PC-3 (cell line): ENCODE measurements around the gene RGS12. TPM values are rescaled to one million over a fixed set of nuclear protein-coding genes. Genes with fewer than 3 reads are reported as not detected.

Experiments used
- ATAC-seq: fragments of 200-7000 bp; cut with Tn5 transposase; 2 replicates; pipeline ENCODE4 v1.9.1; 2020; ENCODE audit warnings: mild to moderate bottlenecking, moderate library complexity
- BruUV-seq: library from RNA; stranded (reverse); fragments of 400-500 nt; replicated peaks from 2 replicates; lab custom pipeline; 2021; lab: Mats Ljungman, UMichigan
- CTCF ChIA-PET: fragments of 300-600 bp; sonication (Branson Sonifier 250); formaldehyde crosslinking; loops from one replicate; lab custom pipeline; 2022; ENCODE audit warnings: antibody characterized with exemption; lab: Charles Lee
- POLR2A ChIA-PET: fragments of 300-600 bp; sonication (Branson Sonifier 250); formaldehyde crosslinking; loops from one replicate; lab custom pipeline; 2022; ENCODE audit warnings: antibody characterized with exemption; ENCODE audit not compliant: unreplicated experiment; lab: Charles Lee
- DNase-seq: peaks from one replicate; pipeline ENCODE4 v3.0.0-alpha.2; 2015
- H2AFZ ChIP-seq: fragments of 300-600 bp; sonication (generic); 2 replicates; pipeline ENCODE4 v1.6.0; 2016; ENCODE audit warnings: antibody characterized with exemption, low read length
- H3F3A ChIP-seq: fragments of 300-600 bp; sonication (generic); one replicate; pipeline ENCODE4 v1.6.0; 2017; ENCODE audit warnings: antibody characterized with exemption, low read length, control low read depth, mild to moderate bottlenecking; ENCODE audit not compliant: unreplicated experiment
- H3K27ac ChIP-seq: fragments of 300-600 bp; sonication (generic); 2 replicates; pipeline ENCODE4 v1.5.1; 2016; ENCODE audit warnings: mild to moderate bottlenecking, low read length
- H3K27me3 ChIP-seq: fragments of 300-600 bp; sonication (generic); 2 replicates; pipeline ENCODE4 v1.6.1; 2016; ENCODE audit warnings: low read length, mixed read lengths
- H3K36me3 ChIP-seq: fragments of 300-600 bp; sonication (generic); 2 replicates; pipeline ENCODE4 v1.6.1; 2016; ENCODE audit warnings: low read depth, mixed run types, low read length, mixed read lengths
- H3K4me1 ChIP-seq: fragments of 300-600 bp; sonication (generic); 2 replicates; pipeline ENCODE4 v1.5.1; 2016; ENCODE audit warnings: low read length; ENCODE audit not compliant: insufficient read depth
- H3K4me2 ChIP-seq: fragments of 300-600 bp; sonication (generic); 2 replicates; pipeline ENCODE4 v1.6.0; 2016; ENCODE audit warnings: low read length
- H3K4me3 ChIP-seq: fragments of 300-600 bp; sonication (generic); 2 replicates; pipeline ENCODE4 v1.5.1; 2016; ENCODE audit warnings: mild to moderate bottlenecking, low read length, mixed read lengths
- H3K79me2 ChIP-seq: fragments of 300-600 bp; sonication (generic); 2 replicates; pipeline ENCODE4 v1.6.1; 2017; ENCODE audit warnings: low read length, mixed read lengths
- H3K9ac ChIP-seq: fragments of 300-600 bp; sonication (generic); 2 replicates; pipeline ENCODE4 v1.6.0; 2016; ENCODE audit warnings: mild to moderate bottlenecking, low read length
- H3K9me2 ChIP-seq: fragments of 300-600 bp; sonication (generic); replicated peaks from 2 replicates; pipeline ENCODE4 v1.6.1; 2016; ENCODE audit warnings: mixed run types, low read length, mixed read lengths
- H3K9me3 ChIP-seq: fragments of 300-600 bp; sonication (generic); 2 replicates; pipeline ENCODE4 v1.6.1; 2016; ENCODE audit warnings: low read length, mixed read lengths
- H4K20me1 ChIP-seq: fragments of 300-600 bp; sonication (generic); 2 replicates; pipeline ENCODE4 v1.6.1; 2016; ENCODE audit warnings: low read length, mixed read lengths
- EZH2 ChIP-seq: fragments of 300-600 bp; sonication (generic); IDR thresholded peaks from one replicate; pipeline ENCODE4 v1.6.1; 2017; ENCODE audit warnings: antibody characterized with exemption, mild to moderate bottlenecking, low read length; ENCODE audit not compliant: unreplicated experiment
- EZH2phosphoT487 ChIP-seq: fragments of 300-600 bp; sonication (generic); IDR thresholded peaks from 2 replicates; pipeline ENCODE4 v1.6.1; 2018; ENCODE audit warnings: mild to moderate bottlenecking, antibody characterized with exemption, low read length, borderline replicate concordance
- intact Hi-C: fragments of 100-400 bp; cut with micrococcal nuclease; formaldehyde crosslinking; loops from 2 replicates; pipeline ENCODE4 v1.9.0; 2023
- total RNA-seq: library from RNA; depleted of rRNA; stranded (reverse); fragments of >200 nt; gene quantifications from 2 replicates; pipeline ENCODE4 v1.2.3, GENCODE V29; 2014
- TF ChIP-seq, protein P1 (sequence below): fragments of 300-600 bp; sonication (generic); conservative IDR thresholded peaks from 2 replicates; pipeline ENCODE4 v1.5.1; 2017; ENCODE audit warnings: antibody characterized with exemption, low read depth, mild to moderate bottlenecking, low read length

The RGS12 gene
- total RNA-seq, 1 experiment from 2014 or later = 10.3 TPM

DNA sequence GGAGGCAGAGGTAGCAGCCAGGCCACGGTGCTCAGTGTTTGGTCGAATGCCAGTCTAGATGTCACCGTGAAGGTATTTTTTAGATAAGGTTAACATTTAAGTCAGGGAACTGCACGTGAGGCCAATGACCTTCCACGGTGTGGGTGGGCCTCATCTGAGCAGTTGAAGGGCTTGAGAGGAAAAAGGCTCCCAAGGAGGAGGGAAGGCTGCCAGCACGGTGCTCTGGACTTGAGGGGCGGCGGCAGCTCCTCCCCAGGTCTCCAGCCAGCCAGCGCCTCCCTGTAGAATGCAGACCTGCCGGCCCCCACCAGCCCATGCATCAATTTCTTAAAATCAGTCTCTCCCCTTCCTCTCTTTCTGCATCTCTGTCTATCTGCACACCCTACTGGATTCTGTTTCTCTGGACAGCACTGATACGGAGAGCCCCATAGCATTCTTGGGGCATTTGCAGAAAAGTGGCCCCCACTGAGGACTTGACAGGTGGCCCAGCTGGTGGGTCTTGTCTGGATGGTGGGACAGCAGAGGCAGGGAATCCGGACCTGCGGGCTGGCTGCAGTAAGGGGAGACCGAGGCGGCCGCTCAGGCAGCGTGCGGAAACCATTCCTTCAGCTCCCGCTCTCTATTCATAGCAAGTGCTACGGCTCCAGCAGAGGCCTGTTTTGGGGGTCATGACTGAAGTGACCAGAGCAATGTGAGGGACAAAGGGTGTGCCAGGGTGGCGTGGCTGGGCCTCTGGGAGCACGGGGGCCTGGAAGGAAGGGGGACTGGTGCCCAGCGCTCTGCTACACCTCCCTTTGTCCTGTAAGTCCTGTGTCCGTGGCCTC, 7.9 kb upstream of the RGS12 start:
- DNase-seq = no peak
- Histone ChIP-seq H3K79me2 (no peaks in the 10 kb centered on the region), H3K27me3 (no peaks in the 10 kb centered on the region), H3K9me2 (no peaks in the 10 kb centered on the region), H3K4me2 (0 out of 2 replicates have a peak overlapping the region, but pooled peaks have one; percentile 61), H3K9me3 (no peaks in the 10 kb centered on the region), H2AFZ (no peak overlapping the region), H3F3A (no peaks in the 10 kb centered on the region), H3K36me3 (no peaks in the 10 kb centered on the region), H3K4me1 (peaks cover 8% of the 10 kb centered on the region; the same call in 1 of the 2 replicates), H4K20me1 (no peaks in the 10 kb centered on the region), H3K27ac (no peak overlapping the region), H3K4me3 (no peak overlapping the region), H3K9ac (no peak overlapping the region)
- POLR2A ChIA-PET = no interaction called here
- TF ChIP-seq, protein P1, sequence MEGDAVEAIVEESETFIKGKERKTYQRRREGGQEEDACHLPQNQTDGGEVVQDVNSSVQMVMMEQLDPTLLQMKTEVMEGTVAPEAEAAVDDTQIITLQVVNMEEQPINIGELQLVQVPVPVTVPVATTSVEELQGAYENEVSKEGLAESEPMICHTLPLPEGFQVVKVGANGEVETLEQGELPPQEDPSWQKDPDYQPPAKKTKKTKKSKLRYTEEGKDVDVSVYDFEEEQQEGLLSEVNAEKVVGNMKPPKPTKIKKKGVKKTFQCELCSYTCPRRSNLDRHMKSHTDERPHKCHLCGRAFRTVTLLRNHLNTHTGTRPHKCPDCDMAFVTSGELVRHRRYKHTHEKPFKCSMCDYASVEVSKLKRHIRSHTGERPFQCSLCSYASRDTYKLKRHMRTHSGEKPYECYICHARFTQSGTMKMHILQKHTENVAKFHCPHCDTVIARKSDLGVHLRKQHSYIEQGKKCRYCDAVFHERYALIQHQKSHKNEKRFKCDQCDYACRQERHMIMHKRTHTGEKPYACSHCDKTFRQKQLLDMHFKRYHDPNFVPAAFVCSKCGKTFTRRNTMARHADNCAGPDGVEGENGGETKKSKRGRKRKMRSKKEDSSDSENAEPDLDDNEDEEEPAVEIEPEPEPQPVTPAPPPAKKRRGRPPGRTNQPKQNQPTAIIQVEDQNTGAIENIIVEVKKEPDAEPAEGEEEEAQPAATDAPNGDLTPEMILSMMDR = no peak
- TF ChIP-seq EZH2 = no peak
- no peak for TF ChIP-seq EZH2phosphoT487
- no peak for ATAC-seq
- intact Hi-C loops = no loop called here
- CTCF ChIA-PET = no interaction called here
- no TSS peak for BruUV-seq

DNA sequence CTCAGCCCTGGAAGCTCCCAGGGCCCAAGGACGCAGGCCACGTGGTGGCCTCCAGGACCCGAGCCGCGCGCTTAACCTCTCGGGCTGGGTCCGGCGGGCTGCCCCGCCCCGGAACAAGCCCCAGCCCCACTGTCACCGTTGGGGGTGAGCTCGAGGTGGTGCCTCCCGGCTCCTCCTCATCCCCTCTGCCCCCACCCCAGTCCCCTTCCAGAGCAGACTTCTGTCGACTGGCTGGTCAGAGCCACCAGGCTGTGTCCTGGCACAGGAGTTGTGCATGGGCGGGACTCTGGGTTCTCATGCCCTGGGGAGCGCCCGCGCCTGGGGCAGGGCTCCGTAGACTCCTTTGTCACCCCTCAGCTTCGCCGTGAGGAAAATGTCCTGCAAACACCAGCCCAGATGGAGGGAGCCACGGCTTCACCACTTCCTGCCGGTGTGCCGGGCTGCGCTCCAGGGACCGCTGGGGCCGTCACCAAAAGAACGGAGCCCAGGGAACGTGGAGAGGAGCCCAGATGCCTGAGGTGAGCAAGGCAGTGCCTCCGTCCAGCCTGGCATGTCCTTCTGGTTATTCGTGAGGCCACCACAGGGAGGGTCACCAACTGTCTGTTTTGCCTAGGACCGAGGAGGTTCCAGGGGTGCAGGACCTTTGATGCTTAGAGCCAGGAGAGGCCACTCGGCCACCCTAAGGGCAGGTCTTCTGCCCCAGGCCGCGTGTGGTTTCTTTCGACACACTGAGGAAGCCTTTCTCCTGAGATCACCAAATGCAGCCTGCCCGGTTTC, 7.1 kb upstream of the RGS12 start:
- intact Hi-C loops = no loop called here
- BruUV-seq = no TSS peak
- POLR2A ChIA-PET = no interaction called here
- H3K36me3 ChIP-seq = no peaks in the 10 kb centered on the region
- peak overlapping the region; percentile 61 for H3K4me2 ChIP-seq
- H3K9me3 ChIP-seq = no peaks in the 10 kb centered on the region
- H3K9me2 ChIP-seq = no peaks in the 10 kb centered on the region
- ATAC-seq (peak; percentile 75), DNase-seq (peak; percentile 46)
- TF ChIP-seq EZH2phosphoT487 (no peak), EZH2 (no peak)
- TF ChIP-seq, protein P1 = no peak
- peak overlapping the region; percentile 72 for H2AFZ ChIP-seq
- CTCF ChIA-PET = no interaction called here
- H3K79me2 ChIP-seq = no peaks in the 10 kb centered on the region
- H3F3A ChIP-seq = no peaks in the 10 kb centered on the region
- no peaks in the 10 kb centered on the region for H3K27me3 ChIP-seq
- no peaks in the 10 kb centered on the region for H4K20me1 ChIP-seq
- peak overlapping the region; percentile 25; the same call in 1 of the 2 replicates for H3K4me3 ChIP-seq
- H3K27ac ChIP-seq = no peak overlapping the region
- no peak overlapping the region for H3K9ac ChIP-seq
- H3K4me1 ChIP-seq = peaks cover 8% of the 10 kb centered on the region; the same call in 1 of the 2 replicates
